HTR-8/SVneo (cell line): ENCODE measurements around the gene TNRC18.
"Not testable (repeated sequence)": the region's sequence is repeated elsewhere in the genome, so short reads cannot be mapped to it uniquely, and the experiment has no call there.

Source experiments
- DNase-seq: peaks from one replicate; pipeline ENCODE4 v3.0.0; 2011; ENCODE audit warnings: low spot score, mixed read lengths; ENCODE audit not compliant: insufficient read length
- FAIRE-seq: peaks from 2 replicates; lab custom pipeline; 2011; peaks lifted over from hg19 to GRCh38; lab: Jason Lieb, UNC

Gene TNRC18

GRCh38 chr7:5423306-5423975 lies at the start of gene TNRC18:
TSS of gene TNRC18 (minus strand) at chr7:5423834. CDS start at chr7:5421246, 2,588 bp downstream.
- no peak for FAIRE-seq
- peak; percentile 92 for DNase-seq

GRCh38 chr7:5472432-5473315 lies 49.0 kb upstream of the TNRC18 start:
- FAIRE-seq, result peak; percentile 76
- no peak for DNase-seq

GRCh38 chr7:5471623-5472022 lies 48.0 kb upstream of the TNRC18 start:
- DNase-seq, result not testable (repeated sequence)

GRCh38 chr7:5470816-5471215 lies 47.2 kb upstream of the TNRC18 start:
- FAIRE-seq (no peak), DNase-seq (no peak)

More at GRCh38 chr7:5471623-5472022, 48.0 kb upstream of the TNRC18 start:
- FAIRE-seq, result not testable (repeated sequence)

- FAIRE-seq, result no peak
- no peak for DNase-seq
Measured at GRCh38 chr7:5470167-5470532, 46.5 kb upstream of the TNRC18 start.

GRCh38 chr7:5469375-5470166 lies 45.9 kb upstream of the TNRC18 start:
- FAIRE-seq, result peak; percentile 97

GRCh38 chr7:5467645-5468044 lies 44.0 kb upstream of the TNRC18 start:
- FAIRE-seq (no peak), DNase-seq (no peak)

More at GRCh38 chr7:5469375-5470166, 45.9 kb upstream of the TNRC18 start:
- DNase-seq, result no peak

GRCh38 chr7:5466551-5466950 lies 42.9 kb upstream of the TNRC18 start:
- FAIRE-seq, result no peak
- DNase-seq, result no peak

- FAIRE-seq, result no peak
- DNase-seq, result no peak
Measured at GRCh38 chr7:5463031-5463430, 39.4 kb upstream of the TNRC18 start.

GRCh38 chr7:5462216-5462615 lies 38.6 kb upstream of the TNRC18 start:
- DNase-seq (no peak), FAIRE-seq (no peak)

GRCh38 chr7:5458921-5459480 lies 35.4 kb upstream of the TNRC18 start:
- FAIRE-seq, result no peak
- DNase-seq, result no peak

GRCh38 chr7:5457245-5457735 lies 33.7 kb upstream of the TNRC18 start:
- DNase-seq, result no peak
- FAIRE-seq, result no peak

- no peak for FAIRE-seq
- DNase-seq, result no peak
Measured at GRCh38 chr7:5456409-5456808, 32.8 kb upstream of the TNRC18 start.

GRCh38 chr7:5455581-5456219 lies 32.1 kb upstream of the TNRC18 start:
- FAIRE-seq, result no peak
- DNase-seq, result no peak

- FAIRE-seq, result no peak
- DNase-seq, result no peak
Measured at GRCh38 chr7:5455175-5455574, 31.5 kb upstream of the TNRC18 start.

GRCh38 chr7:5454485-5454884 lies 30.9 kb upstream of the TNRC18 start:
- FAIRE-seq, result no peak
- no peak for DNase-seq

GRCh38 chr7:5453566-5454075 lies 30.0 kb upstream of the TNRC18 start:
- DNase-seq (no peak), FAIRE-seq (no peak)

- FAIRE-seq, result no peak
Measured at GRCh38 chr7:5452937-5453540, 29.4 kb upstream of the TNRC18 start.

GRCh38 chr7:5452470-5452899 lies 28.9 kb upstream of the TNRC18 start:
- DNase-seq, result no peak
- FAIRE-seq, result no peak

More at GRCh38 chr7:5452937-5453540, 29.4 kb upstream of the TNRC18 start:
- peak; percentile 66 for DNase-seq
